GM13976 (cell line): ENCODE data around the gene THAP3.

Experiments
- DNase-seq: peaks from one replicate; pipeline ENCODE4 v3.0.0; 2012; ENCODE audit warnings: low spot score
- in situ Hi-C: fragments of 300-500 bp; cut with MboI; formaldehyde crosslinking; loops from one replicate; pipeline ENCODE4 v1.12.0; 2022; ENCODE audit warnings: low sequenced_read_pairs, mixed read lengths, inconsistent platforms; ENCODE audit not compliant: unreplicated experiment
- TF ChIP-seq, protein P1 (sequence below): IDR thresholded peaks from 2 replicates; pipeline ENCODE4 v1.5.1; 2012; ENCODE audit warnings: borderline replicate concordance, mild to moderate bottlenecking; ENCODE audit not compliant: insufficient read depth; ENCODE audit errors: extremely low read depth, missing control alignments, control extremely low read depth

THAP3 gene

DNA sequence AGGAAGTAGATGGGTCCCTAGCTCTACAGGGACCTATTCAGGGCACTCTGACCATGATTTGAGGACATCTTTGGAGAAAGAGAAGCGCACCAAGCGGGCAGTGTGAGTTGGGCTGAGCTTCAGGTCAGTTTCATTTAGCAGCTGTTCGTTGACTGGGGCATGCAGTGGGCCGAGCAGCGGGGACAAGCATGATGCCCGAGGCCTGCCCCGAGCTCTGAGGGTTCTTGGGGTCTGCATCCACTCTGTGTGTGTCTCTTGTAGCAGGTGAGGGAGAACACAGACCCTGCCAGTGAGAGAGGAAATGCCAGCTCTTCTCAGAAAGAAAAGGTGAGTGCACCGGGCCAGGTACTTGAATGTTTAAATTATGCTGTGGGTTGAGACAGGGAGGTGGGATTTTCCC lies 5.4 kb downstream of the THAP3 start:
- in situ Hi-C loops = no loop called here
- TF ChIP-seq, protein P1, sequence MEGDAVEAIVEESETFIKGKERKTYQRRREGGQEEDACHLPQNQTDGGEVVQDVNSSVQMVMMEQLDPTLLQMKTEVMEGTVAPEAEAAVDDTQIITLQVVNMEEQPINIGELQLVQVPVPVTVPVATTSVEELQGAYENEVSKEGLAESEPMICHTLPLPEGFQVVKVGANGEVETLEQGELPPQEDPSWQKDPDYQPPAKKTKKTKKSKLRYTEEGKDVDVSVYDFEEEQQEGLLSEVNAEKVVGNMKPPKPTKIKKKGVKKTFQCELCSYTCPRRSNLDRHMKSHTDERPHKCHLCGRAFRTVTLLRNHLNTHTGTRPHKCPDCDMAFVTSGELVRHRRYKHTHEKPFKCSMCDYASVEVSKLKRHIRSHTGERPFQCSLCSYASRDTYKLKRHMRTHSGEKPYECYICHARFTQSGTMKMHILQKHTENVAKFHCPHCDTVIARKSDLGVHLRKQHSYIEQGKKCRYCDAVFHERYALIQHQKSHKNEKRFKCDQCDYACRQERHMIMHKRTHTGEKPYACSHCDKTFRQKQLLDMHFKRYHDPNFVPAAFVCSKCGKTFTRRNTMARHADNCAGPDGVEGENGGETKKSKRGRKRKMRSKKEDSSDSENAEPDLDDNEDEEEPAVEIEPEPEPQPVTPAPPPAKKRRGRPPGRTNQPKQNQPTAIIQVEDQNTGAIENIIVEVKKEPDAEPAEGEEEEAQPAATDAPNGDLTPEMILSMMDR = no peak
- DNase-seq = no peak

DNA sequence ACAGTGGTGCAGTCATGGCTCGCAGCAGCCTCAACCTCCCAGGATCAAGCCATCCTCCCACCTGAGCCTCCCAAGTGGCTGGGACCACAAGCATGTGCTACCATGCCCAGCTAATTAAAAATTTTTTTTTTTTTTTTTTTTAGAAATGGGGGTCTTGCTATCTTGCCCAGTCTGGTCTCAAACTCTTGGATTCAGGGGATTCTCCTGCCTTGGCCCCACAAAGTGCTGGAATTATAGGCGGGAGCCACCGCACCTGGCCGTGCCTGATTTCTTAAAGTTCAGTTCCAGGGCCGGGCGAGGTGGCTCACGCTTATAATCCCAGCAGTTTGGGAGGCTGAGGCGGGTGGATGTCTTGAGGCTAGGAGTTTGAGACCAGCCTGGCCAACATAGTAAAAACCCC lies 6.4 kb downstream of the THAP3 start:
- in situ Hi-C loops = no loop called here
- DNase-seq = no peak
- TF ChIP-seq, protein P1 = no peak

DNA sequence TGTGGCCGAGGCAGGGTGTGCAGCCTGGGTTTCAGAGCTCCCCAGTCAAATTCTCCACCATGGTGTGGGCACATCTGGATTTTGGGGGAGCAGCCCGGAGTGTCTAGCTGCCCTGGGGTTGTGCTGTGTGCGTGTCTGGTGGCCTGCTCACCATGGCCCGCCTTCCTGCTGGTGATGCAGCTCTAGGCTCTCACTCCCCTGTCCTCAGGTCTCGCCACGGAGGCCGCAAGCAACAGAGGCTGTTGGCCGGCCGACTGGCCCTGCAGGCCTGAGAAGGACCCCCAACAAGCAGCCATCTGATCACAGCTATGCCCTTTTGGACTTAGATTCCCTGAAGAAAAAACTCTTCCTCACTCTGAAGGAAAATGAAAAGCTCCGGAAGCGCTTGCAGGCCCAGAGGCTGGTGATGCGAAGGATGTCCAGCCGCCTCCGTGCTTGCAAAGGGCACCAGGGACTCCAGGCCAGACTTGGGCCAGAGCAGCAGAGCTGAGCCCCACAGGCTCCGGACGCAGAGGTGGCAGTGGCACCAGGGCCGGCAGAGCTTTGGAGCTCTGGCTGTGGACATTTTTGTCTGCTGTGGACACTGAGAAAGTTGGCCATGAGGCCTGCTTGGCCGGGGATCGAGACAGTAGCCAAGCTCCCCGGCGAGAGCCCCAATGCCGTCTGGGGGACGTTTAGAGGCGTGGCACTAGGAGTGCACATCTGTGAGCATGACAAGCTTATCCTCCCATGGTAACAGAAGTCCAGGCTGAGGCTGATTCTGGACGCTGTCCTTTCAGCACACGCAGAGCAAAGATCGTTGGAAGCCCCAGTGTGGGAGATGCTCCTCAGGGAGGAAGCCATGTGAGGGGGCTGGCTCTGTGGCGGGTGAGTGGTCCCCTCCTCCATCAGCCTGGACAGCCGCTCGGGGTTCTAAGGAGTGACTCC lies 8.2 kb downstream of the THAP3 start:
- DNase-seq = no peak
- TF ChIP-seq, protein P1 = no peak
- in situ Hi-C loops = no loop called here

DNA sequence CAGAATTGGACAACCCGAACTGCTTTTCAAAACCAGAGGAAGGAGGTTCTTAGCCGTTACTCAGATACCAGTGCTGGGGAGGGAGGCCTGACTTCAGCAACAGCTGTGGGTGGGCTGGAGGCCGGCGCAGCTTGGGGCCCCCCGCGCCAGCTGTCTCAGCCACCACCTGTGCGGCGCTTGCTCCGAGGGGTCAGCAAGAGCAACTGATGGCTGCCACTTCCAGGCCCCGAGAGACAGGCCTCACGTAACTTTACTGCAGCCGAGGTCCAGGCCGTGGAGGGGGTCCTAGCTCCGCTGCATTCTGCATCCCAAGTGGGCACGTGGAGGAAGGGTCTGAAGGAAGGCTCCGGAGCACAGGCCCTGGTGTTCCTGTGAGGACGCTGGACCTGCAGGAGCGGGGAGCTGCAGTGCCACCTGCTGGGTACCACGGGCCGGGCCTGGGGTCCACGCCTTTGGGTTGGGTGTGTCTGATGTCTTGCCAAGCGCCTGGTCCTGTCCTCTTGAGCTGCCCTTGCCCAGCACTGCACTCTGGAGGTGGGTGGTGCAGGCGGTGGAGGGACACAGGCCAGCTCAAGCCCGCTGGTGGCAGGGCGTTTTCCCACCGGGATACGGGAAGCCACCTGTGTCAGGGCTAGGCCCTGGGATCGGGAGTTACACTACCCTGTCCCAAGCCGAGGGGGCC lies 9.8 kb downstream of the THAP3 start:
- in situ Hi-C loops = no loop called here
- peak; percentile 69 for DNase-seq
- TF ChIP-seq, protein P1 = peak; percentile 25

DNA sequence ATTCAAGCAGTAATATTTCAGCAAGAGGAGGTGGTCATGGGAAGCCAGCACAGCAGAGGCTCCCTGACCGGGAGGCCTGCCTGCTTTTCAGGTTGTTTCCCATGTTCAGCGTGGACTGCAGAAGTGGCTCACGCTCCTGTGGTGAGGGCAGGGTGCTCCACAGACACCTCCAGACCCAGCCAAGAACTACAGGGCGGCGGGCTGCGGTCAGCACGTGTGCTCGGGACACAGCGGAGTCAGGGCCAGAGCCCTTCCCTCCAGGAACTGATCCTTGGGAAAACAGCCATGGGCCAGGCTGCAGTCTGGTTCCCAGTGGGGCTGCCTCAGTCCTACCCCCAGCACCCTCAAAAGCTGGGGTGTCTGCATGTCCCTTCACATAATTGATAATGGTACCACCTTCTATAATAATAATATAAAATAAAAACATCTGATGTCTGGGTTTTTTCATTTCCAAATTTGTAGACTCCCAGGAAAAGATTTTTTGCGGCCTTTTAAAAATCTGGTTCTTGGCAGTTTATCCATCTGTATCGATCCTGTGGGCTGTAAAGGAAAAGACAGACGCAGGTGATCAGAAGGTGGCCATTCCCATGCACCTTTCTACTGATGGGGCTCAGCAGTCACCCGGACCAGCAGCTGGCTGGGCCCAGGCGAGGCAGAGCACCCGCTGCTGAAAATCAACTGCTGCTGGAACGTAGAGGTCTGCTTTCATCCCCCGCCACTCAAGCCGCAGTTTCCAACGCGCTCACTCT lies 10.7 kb downstream of the THAP3 start:
- in situ Hi-C loops = no loop called here
- no peak for DNase-seq
- TF ChIP-seq, protein P1 = no peak
